UCSD-AML1 (cell line): ENCODE results near the gene CHRNG.
"Not testable (repeated sequence)": the region's sequence is repeated elsewhere in the genome, so short reads cannot be mapped to it uniquely, and the experiment has no call there.

Experiments used
- DNase-seq: peaks from one replicate; lab custom pipeline; 2025; ENCODE audit not compliant: unreplicated experiment; lab: John Stamatoyannopoulos, UW

CHRNG gene

GRCh38 chr2:232527905-232528470, 11.5 kb upstream of the CHRNG start:
- DNase-seq, result no peak

- peak; percentile 57 for DNase-seq
These were observed 10.6 kb upstream of the CHRNG start for GRCh38 chr2:232528746-232529460.

GRCh38 chr2:232529806-232530547, 9.5 kb upstream of the CHRNG start:
- DNase-seq, result no peak

GRCh38 chr2:232530626-232531260, 8.7 kb upstream of the CHRNG start:
- no peak for DNase-seq

GRCh38 chr2:232532419-232532818, 7.1 kb upstream of the CHRNG start:
- no peak for DNase-seq

GRCh38 chr2:232532821-232533220, 6.7 kb upstream of the CHRNG start:
- not testable (repeated sequence) for DNase-seq

GRCh38 chr2:232533944-232534710, 5.4 kb upstream of the CHRNG start:
- DNase-seq, result no peak

- DNase-seq, result no peak
These were observed 4.4 kb upstream of the CHRNG start for GRCh38 chr2:232534940-232535651.

- no peak for DNase-seq
These were observed 3.5 kb upstream of the CHRNG start for GRCh38 chr2:232535761-232536530.

GRCh38 chr2:232537079-232537478, 2.4 kb upstream of the CHRNG start:
- DNase-seq, result no peak

GRCh38 chr2:232537499-232537898, 2.0 kb upstream of the CHRNG start:
- no peak for DNase-seq

GRCh38 chr2:232538671-232539070, 821 bp upstream of the CHRNG start:
- peak; percentile 51 for DNase-seq

- no peak for DNase-seq
These were observed 1.0 kb downstream of the CHRNG start for GRCh38 chr2:232540441-232541041.

- peak; percentile 27 for DNase-seq
These were observed 1.9 kb downstream of the CHRNG start for GRCh38 chr2:232541195-232541960.

GRCh38 chr2:232541961-232542714, 2.6 kb downstream of the CHRNG start:
- no peak for DNase-seq

GRCh38 chr2:232542715-232543467, 3.4 kb downstream of the CHRNG start:
- no peak for DNase-seq

- no peak for DNase-seq
These were observed 4.0 kb downstream of the CHRNG start for GRCh38 chr2:232543491-232543890.
